GM21515 (cell line): Measurements from ENCODE around the gene METTL21C.

Experiments used
- ATAC-seq: cut with Tn5 transposase; IDR thresholded peaks from one replicate; pipeline ENCODE4 v1.9.1; 2021; ENCODE audit not compliant: unreplicated experiment

METTL21C gene

GRCh38 chr13:102667911-102668310 lies 26.9 kb downstream of the METTL21C start:
- no peak for ATAC-seq

GRCh38 chr13:102667023-102667422 lies 27.8 kb downstream of the METTL21C start:
- no peak for ATAC-seq

GRCh38 chr13:102659168-102659713 lies 35.6 kb downstream of the METTL21C start:
- ATAC-seq: no peak

- ATAC-seq: no peak
Measured at GRCh38 chr13:102658660-102659059, 36.2 kb downstream of the METTL21C start.

- no peak for ATAC-seq
Measured at GRCh38 chr13:102657630-102658029, 37.2 kb downstream of the METTL21C start.

GRCh38 chr13:102654756-102655155 lies 40.1 kb downstream of the METTL21C start:
- no peak for ATAC-seq

GRCh38 chr13:102651892-102652291 lies 43.0 kb downstream of the METTL21C start:
- no peak for ATAC-seq

GRCh38 chr13:102651392-102651791 lies 43.5 kb downstream of the METTL21C start:
- no peak for ATAC-seq

GRCh38 chr13:102650444-102650843 lies 44.4 kb downstream of the METTL21C start:
- ATAC-seq: no peak

GRCh38 chr13:102648046-102648445 lies 46.8 kb downstream of the METTL21C start:
- no peak for ATAC-seq

- no peak for ATAC-seq
Measured at GRCh38 chr13:102645701-102646100, 49.1 kb downstream of the METTL21C start.

GRCh38 chr13:102643656-102644055 lies 51.2 kb downstream of the METTL21C start:
- ATAC-seq: no peak

- no peak for ATAC-seq
Measured at GRCh38 chr13:102642475-102642874, 52.4 kb downstream of the METTL21C start.

- ATAC-seq: no peak
Measured at GRCh38 chr13:102642029-102642428, 52.8 kb downstream of the METTL21C start.

- ATAC-seq: no peak
Measured at GRCh38 chr13:102638741-102639140, 56.1 kb downstream of the METTL21C start.
